ENCODE measurements around the gene ZFAND4.

ZFAND4 gene

GRCh38 chr10:45566415-45566814 is 106.2 kb downstream of the ZFAND4 start:
- no peak overlapping the region for H3K4me3 ChIP-seq (ENCODE audit: low read length)
- DNase-seq (ENCODE audit: low read depth, low spot score) = no peak
